Parathyroid adenoma (tissue), 2 donors: Measurements from ENCODE around the gene MMAB.

ENCODE experiments used
- H2AFZ ChIP-seq: fragments of 300-600 bp; sonication (generic); one replicate; pipeline ENCODE4 v1.7.0; 2017; ENCODE audit warnings: antibody characterized with exemption, mild to moderate bottlenecking
- H3K27ac ChIP-seq: fragments of 300-600 bp; sonication (generic); one replicate; pipeline ENCODE4 v1.7.0; 2017
- H3K27me3 ChIP-seq: fragments of 300-600 bp; sonication (generic); one replicate; pipeline ENCODE4 v1.7.0; 2017; ENCODE audit warnings: low read length; ENCODE audit not compliant: control insufficient read depth, insufficient read depth
- H3K36me3 ChIP-seq: fragments of 300-600 bp; sonication (generic); one replicate; pipeline ENCODE4 v1.7.0; 2017; ENCODE audit warnings: low read length; ENCODE audit not compliant: control insufficient read depth, insufficient read depth
- H3K4me1 ChIP-seq: fragments of 300-600 bp; sonication (generic); one replicate; pipeline ENCODE4 v1.7.0; 2017; ENCODE audit warnings: control low read depth
- H3K4me2 ChIP-seq: fragments of 300-600 bp; sonication (generic); one replicate; pipeline ENCODE4 v1.7.0; 2017; ENCODE audit warnings: low read length
- H3K4me3 ChIP-seq: fragments of 300-600 bp; sonication (generic); one replicate; pipeline ENCODE4 v1.7.0; 2017; ENCODE audit warnings: low read depth, low read length
- H3K79me2 ChIP-seq: fragments of 300-600 bp; sonication (generic); one replicate; pipeline ENCODE4 v1.7.0; 2017; ENCODE audit warnings: control low read depth
- H3K9ac ChIP-seq: fragments of 300-600 bp; sonication (generic); one replicate; pipeline ENCODE4 v1.7.0; 2017; ENCODE audit warnings: mild to moderate bottlenecking
- H3K9me3 ChIP-seq: fragments of 300-600 bp; sonication (generic); one replicate; pipeline ENCODE4 v1.7.0; 2017; ENCODE audit warnings: low read length; ENCODE audit not compliant: control insufficient read depth
- CTCF ChIP-seq: fragments of 300-600 bp; sonication (generic); IDR thresholded peaks from one replicate; pipeline ENCODE4 v1.7.0; 2017; ENCODE audit warnings: antibody characterized with exemption, mild to moderate bottlenecking
- donor health status: primary hyperparathyroidism.

MMAB gene

GRCh38 chr12:109521831-109522230 is 51.5 kb downstream of the MMAB start:
- H3K27ac ChIP-seq = no peak overlapping the region
- no peak for TF ChIP-seq CTCF
- H3K4me1 ChIP-seq = no peaks in the 10 kb centered on the region
- H3K4me2 ChIP-seq = no peak overlapping the region
- no peak overlapping the region for H2AFZ ChIP-seq
- no peaks in the 10 kb centered on the region for H3K9me3 ChIP-seq
- no peaks in the 10 kb centered on the region for H3K79me2 ChIP-seq
- H3K9ac ChIP-seq = no peak overlapping the region
- no peaks in the 10 kb centered on the region for H3K27me3 ChIP-seq
- H3K4me3 ChIP-seq = no peak overlapping the region
- no peaks in the 10 kb centered on the region for H3K36me3 ChIP-seq

- H3K9me3 ChIP-seq = no peaks in the 10 kb centered on the region
- H2AFZ ChIP-seq = no peak overlapping the region
- H3K79me2 ChIP-seq = no peaks in the 10 kb centered on the region
- no peaks in the 10 kb centered on the region for H3K4me1 ChIP-seq
- no peak for TF ChIP-seq CTCF
- H3K36me3 ChIP-seq = no peaks in the 10 kb centered on the region
- no peak overlapping the region for H3K4me3 ChIP-seq
- H3K27ac ChIP-seq = peak overlapping the region; percentile 53
- no peak overlapping the region for H3K9ac ChIP-seq
- no peak overlapping the region for H3K4me2 ChIP-seq
- no peaks in the 10 kb centered on the region for H3K27me3 ChIP-seq
Measured at GRCh38 chr12:109519787-109520186, 53.5 kb downstream of the MMAB start.

- peak; percentile 67 for TF ChIP-seq CTCF
- Histone ChIP-seq H3K9me3 (no peaks in the 10 kb centered on the region), H3K27me3 (no peaks in the 10 kb centered on the region), H3K36me3 (no peaks in the 10 kb centered on the region), H2AFZ (no peak overlapping the region), H3K4me3 (no peak overlapping the region), H3K9ac (no peak overlapping the region), H3K4me1 (no peaks in the 10 kb centered on the region), H3K27ac (peak overlapping the region; percentile 53), H3K79me2 (no peaks in the 10 kb centered on the region), H3K4me2 (no peak overlapping the region)
Measured at GRCh38 chr12:109518820-109519665, 54.3 kb downstream of the MMAB start.

- Histone ChIP-seq H3K36me3 (no peaks in the 10 kb centered on the region), H3K4me3 (no peak overlapping the region), H3K27me3 (no peaks in the 10 kb centered on the region), H3K9ac (no peak overlapping the region), H3K9me3 (no peaks in the 10 kb centered on the region), H2AFZ (no peak overlapping the region), H3K27ac (no peak overlapping the region), H3K4me1 (no peaks in the 10 kb centered on the region), H3K79me2 (no peaks in the 10 kb centered on the region), H3K4me2 (no peak overlapping the region)
- no peak for TF ChIP-seq CTCF
Measured at GRCh38 chr12:109517619-109518018, 55.7 kb downstream of the MMAB start.

GRCh38 chr12:109513977-109514376 is 59.3 kb downstream of the MMAB start:
- Histone ChIP-seq H3K4me2 (no peak overlapping the region), H3K27ac (no peak overlapping the region), H3K9ac (no peak overlapping the region), H3K4me3 (no peak overlapping the region), H3K36me3 (no peaks in the 10 kb centered on the region), H2AFZ (no peak overlapping the region), H3K4me1 (no peaks in the 10 kb centered on the region), H3K79me2 (no peaks in the 10 kb centered on the region), H3K9me3 (no peaks in the 10 kb centered on the region), H3K27me3 (no peaks in the 10 kb centered on the region)
- TF ChIP-seq CTCF = no peak
